Head of caudate nucleus (tissue), 42 donors: ENCODE results near the gene CGB1.
A peak's percentile ranks its signal among the peaks of the same experiment; 100 is the strongest.
"Not testable (repeated sequence)": the region's sequence is repeated elsewhere in the genome, so short reads cannot be mapped to it uniquely, and the experiment has no call there.

Source experiments
- DNase-seq, 42 donors: peaks; one replicate each; pipeline versions ENCODE4 v3.0.0 to v3.0.0-alpha.2; 2020 to 2021; ENCODE audit warnings: mixed read lengths in 7 of 42
- intact Hi-C: fragments of 100-400 bp; cut with DNase I; formaldehyde crosslinking; loops from one replicate; pipeline ENCODE4 v1.15.0; 2022

Gene CGB1

GRCh38 chr19:49036815-49037214 lies at the start of gene CGB1:
Gene CGB1 (minus strand): TSS chr19:49036895. CDS start chr19:49036711, 184 bp downstream.
- intact Hi-C loops, DNase-seq: not testable (repeated sequence)

DNA sequence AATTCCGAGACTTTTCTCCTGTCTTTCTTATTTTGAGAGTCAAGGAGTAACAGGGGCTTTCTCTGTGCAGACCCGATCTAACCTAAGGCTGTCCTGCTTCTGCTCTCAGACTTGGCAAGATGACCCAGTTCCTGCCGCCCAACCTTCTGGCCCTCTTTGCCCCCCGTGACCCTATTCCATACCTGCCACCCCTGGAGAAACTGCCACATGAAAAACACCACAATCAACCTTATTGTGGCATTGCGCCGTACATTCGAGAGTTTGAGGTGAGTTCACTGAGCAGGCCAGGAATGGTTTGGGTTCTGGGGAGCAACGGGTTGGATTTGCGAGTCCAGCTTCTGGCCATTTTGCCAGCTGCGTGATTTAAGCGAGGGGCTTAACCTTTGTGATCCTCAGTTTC lies 49.6 kb upstream of the CGB1 start:
- no peak for DNase-seq
- intact Hi-C loops, result no loop called here

DNA sequence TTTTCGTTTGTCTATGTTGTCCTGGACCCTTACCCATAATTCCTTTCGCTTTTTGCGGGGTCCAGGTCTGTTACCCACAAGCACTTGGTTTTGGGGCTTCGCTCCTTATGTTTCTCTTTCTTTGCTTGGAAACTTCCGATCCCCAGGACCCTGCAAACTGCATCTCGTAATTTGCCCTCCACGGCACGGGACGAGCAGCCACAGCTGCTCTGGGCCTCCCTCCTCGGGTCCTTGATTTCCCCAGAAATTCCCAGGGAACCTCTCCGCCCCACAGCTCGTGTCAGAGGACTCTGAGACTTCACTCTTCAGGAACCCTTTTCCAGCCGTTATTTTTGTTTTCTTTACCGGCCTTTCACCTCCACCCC lies 49.2 kb upstream of the CGB1 start:
- no peak for DNase-seq
- intact Hi-C loops, result no loop called here

- DNase-seq, result peak; percentile 95 to 99 (median 98)
- intact Hi-C loops, result no loop called here
Observed at GRCh38 chr19:49085020-49085867, 48.5 kb upstream of the CGB1 start, which contains the start of gene SNRNP70. Gene SNRNP70 (plus strand): TSS chr19:49085451. CDS start chr19:49086415, 964 bp downstream.

- intact Hi-C loops, result no loop called here
- peak in 2 of 42 donors; percentile 17 to 38 for DNase-seq
Observed at GRCh38 chr19:49084206-49085019, 47.7 kb upstream of the CGB1 start.

DNA sequence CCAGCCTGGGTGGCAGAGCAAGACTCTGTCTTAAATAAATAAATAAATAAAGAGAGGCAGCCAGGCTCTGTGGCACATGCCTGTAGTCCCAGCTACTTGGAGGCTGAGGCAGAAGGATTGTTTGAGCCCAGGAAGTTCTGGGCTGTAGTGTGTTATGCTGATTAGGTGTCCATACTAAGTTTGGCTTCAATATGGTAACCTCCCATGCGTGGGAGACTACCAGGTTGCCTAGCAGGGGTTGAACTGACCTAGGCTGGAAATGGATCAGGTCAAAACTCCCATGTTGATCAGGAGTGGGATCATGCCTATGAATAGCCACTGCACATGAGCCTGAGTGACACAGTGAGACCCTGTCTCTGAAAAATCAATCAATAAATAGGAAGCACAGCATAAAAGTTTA lies 44.6 kb upstream of the CGB1 start:
- DNase-seq, result no peak
- intact Hi-C loops, result no loop called here

DNA sequence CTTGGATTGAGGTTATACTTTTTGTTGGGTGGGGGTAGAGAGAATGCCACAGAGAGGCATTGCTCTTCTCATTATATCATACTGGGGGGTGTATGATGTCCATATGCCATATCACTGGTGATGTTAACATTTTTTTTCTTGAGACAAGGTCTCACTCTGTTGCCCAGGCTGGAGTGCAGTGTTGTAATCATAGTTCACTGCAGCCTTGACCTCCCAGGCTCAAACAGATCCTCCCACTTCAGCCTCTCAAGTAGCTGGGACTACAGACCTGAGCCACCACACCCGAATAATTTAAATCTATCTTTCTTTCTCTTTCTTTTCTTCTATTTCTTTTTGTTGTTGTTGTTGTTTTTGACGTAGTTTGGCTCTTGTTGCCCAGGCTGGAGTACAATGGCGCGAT lies 43.7 kb upstream of the CGB1 start:
- DNase-seq, result no peak
- intact Hi-C loops, result no loop called here

DNA sequence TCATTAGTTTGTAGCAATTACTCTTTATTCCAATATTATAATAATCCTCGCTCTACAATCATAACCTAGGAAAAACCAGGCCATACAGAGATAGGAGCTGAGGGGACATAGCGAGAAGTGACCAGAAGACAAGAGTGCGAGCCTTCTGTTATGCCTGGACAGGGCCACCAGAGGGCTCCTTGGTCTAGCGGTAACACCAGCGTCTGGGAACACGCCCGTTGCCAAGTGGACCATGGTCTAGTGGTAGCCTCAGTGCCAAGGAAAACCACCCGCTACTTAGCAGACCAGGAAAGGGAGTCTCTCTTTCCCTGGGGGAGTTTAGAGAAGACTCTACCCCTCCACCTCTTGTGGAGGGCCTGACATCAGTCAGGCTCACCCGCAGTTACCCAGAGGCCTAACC lies 38.2 kb upstream of the CGB1 start:
- intact Hi-C loops, result not testable (repeated sequence)
- DNase-seq, result peak; percentile 22 to 86 (median 66)

DNA sequence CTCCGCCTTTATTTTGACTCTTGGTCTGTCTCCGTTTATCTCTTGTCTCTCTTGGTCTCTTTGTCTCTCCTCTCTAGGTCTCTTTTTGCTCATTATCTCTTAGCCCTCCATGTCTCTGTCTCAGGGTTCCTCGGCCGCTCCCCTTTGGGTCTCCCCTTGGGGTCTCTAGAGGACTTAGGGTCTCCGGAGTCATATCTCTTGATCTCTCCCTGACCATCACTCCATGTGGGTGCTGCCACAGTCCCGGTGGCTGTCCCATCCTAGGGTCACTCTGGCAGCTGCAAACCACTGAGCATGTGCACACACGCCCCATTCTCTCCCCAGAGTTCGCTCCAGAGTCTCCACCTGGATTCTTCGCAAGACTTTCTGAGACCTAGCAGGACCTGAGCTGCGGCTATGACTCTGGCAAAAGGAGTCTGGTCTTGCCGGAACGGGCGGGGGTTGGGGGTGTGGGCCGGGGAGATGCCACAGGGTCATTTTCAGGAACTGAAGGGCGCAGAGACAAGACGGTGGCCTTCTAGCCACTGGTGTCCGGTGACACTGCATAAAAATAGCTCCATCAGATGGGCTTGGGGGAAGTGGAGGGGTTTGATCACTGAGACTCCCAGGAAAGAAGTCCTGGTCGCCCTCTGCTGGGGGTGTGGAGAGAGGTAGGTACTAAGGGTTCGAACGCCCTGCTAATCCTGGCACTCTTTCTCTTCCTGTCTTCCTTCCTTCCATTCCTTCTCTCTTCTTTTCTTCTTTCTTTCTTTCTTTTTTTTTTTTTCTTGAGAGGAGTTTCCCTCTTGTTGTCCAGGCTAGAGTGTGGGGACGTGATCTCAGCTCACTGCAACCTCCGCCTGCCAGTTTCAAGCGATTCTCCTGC lies 37.1 kb upstream of the CGB1 start:
- DNase-seq, result no peak
- intact Hi-C loops, result no loop called here

DNA sequence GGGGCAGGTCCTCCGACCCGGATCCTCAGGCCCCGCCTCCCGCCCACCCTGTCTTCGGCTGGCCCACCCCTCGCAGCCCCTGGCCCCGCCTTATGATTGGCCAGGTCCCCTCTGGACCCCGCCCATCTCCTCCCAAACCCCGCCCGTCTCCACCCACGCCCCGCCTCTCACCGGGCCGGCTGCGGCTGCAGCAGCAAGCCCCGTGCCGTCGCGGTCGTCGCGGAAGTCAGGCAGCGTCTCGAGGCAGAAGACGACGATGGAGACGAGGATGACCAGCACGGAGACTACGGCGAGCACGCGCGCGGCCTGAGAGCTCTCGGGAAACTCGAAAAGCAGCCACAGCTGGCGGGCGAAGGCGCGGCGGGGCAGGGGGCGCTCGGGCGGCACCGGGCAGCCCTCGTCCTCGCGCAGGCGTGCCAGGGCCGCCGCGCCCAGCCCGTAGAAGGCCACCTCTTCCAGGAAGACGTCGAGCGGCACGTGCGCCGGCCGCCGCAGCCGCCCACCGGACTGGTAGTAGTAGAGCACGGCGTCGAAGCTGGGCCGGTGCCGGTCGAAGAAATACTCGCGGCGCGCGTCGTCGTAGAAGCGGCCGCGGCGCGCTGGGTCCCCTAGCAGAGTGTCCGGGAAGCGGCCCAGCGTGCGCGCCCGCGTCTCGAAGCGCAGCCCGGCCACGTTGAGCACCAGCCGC lies 35.3 kb upstream of the CGB1 start:
- no peak for DNase-seq
- intact Hi-C loops, result no loop called here

DNA sequence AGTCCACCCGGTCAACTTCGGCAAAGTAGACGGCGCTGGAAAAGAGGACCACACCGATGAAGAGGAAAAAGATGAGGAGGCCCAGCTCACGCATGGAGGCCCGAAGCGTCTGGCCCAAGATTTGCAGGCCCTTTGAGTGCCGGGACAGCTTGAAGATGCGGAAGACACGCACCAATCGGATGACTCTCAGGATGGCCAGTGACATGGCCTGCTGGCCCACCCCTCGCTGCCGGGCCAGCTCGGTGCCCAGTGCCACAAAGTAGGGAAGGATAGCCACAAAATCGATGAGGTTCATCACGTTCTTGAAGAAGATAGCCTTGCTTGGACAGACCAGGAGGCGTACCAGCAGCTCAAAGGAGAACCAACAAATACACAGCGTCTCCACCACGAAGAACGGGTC lies 33.7 kb upstream of the CGB1 start:
- intact Hi-C loops, result no loop called here
- DNase-seq, result no peak

DNA sequence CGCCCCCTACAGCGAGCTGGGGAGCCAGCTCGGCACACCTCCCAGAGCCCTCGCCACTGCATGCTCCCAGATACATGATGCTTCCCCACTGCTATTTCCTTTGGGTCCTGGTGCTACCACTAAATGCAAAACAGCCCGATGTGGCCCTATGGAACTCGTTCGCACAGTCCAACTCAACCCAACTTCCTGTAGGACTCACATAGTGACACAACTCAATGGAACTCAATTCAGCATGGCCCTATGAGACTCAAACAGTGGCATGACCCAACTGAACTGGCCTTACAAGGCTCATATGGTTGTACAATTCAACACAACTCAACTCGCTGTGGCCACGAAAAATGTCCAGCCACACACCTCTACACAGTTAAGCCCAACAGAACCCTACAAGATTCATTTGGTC lies 32.3 kb upstream of the CGB1 start:
- intact Hi-C loops, result no loop called here
- DNase-seq, result no peak

- intact Hi-C loops, result no loop called here
Observed at GRCh38 chr19:49067554-49067953, 30.9 kb upstream of the CGB1 start.

DNA sequence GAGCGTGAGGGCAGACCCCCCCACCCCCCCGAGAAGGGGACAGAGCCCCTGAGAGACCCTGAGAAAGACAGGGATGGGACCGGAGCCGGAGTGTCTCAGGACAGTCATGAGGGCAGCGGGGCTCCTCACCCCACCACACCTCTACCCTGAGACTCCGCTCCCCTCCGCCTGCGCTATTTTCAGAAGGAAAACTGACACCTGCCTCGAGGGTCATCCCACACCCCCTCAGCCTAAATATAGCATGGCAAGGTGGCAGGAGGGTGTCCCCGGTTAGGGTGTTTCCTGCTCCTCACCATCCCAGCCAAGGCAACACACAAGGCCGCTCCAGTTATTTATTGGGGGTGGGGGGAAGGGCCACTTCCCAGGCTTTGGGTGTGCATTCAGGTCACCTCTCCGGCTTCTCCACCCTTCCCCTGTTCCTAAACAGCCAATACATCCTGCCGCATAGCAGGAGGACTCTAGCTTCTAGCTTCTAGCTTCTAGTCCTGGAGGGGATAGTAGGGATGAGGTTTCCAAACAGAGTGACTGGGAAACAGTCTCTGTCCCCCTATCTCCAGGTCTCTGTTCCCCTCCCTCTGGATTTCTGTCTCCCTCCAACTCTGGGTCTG lies 29.3 kb upstream of the CGB1 start:
- intact Hi-C loops, result no loop called here
- no peak for DNase-seq

More at GRCh38 chr19:49067554-49067953, 30.9 kb upstream of the CGB1 start:
- no peak for DNase-seq

- no peak for DNase-seq
- intact Hi-C loops, result no loop called here
Observed at GRCh38 chr19:49064768-49065611, 28.3 kb upstream of the CGB1 start, which contains the start of gene NTF4. Gene NTF4 (minus strand): TSS chr19:49064818. CDS start chr19:49061997, 2,821 bp downstream.

- DNase-seq, result no peak
- intact Hi-C loops, result no loop called here
Observed at GRCh38 chr19:49064029-49064629, 27.4 kb upstream of the CGB1 start.

- DNase-seq, result no peak
- intact Hi-C loops, result no loop called here
Observed at GRCh38 chr19:49061445-49061844, 24.8 kb upstream of the CGB1 start.
